Liver (tissue), 9 donors: ENCODE data around the gene CROCC2. TPM values are rescaled to one million over a fixed set of nuclear protein-coding genes. Genes with fewer than 3 reads are reported as not detected.
A peak's percentile ranks its signal among the peaks of the same experiment; 100 is the strongest.

ENCODE experiments used
- DNase-seq: peaks from one replicate; pipeline ENCODE4 v3.0.0-alpha.2; 2017; ENCODE audit warnings: low spot score
- H3K27ac ChIP-seq, 2 donors: one replicate each; pipeline ENCODE4 v1.7.0; 2013; ENCODE audit warnings: inconsistent platforms in 2 of 2, low read length in 2 of 2, control low read depth in 1 of 2, low read depth in 1 of 2, mild to moderate bottlenecking in 1 of 2
- H3K27me3 ChIP-seq, 4 donors: one replicate each; pipeline versions ENCODE4 v1.6.1 to v1.7.0; 2013; ENCODE audit warnings: low read length in 3 of 4, inconsistent platforms in 1 of 4, mild to moderate bottlenecking in 1 of 4, moderate library complexity in 1 of 4; ENCODE audit not compliant: control insufficient read depth in 4 of 4, insufficient read depth in 4 of 4
- H3K36me3 ChIP-seq, 4 donors: one replicate each; pipeline versions ENCODE4 v1.6.1 to v1.7.0; 2013; ENCODE audit warnings: low read length in 3 of 4, mild to moderate bottlenecking in 3 of 4, low read depth in 1 of 4, moderate library complexity in 1 of 4; ENCODE audit not compliant: control insufficient read depth in 4 of 4, insufficient read depth in 3 of 4
- H3K4me1 ChIP-seq, 4 donors: one replicate each; pipeline versions ENCODE4 v1.6.1 to v1.7.0; 2013; ENCODE audit warnings: low read length in 3 of 4, mild to moderate bottlenecking in 3 of 4, moderate library complexity in 1 of 4; ENCODE audit not compliant: control insufficient read depth in 4 of 4, insufficient read depth in 4 of 4
- H3K4me3 ChIP-seq, 3 donors: one replicate each; pipeline versions ENCODE4 v1.6.1 to v1.7.0; 2013; ENCODE audit warnings: low read length in 3 of 3, control low read depth in 1 of 3, low read depth in 1 of 3, mild to moderate bottlenecking in 1 of 3
- H3K9ac ChIP-seq, 2 donors: one replicate each; pipeline ENCODE4 v1.7.0; 2013; ENCODE audit warnings: low read length in 2 of 2, mild to moderate bottlenecking in 2 of 2, moderate library complexity in 2 of 2, control low read depth in 1 of 2, low read depth in 1 of 2
- H3K9me3 ChIP-seq, 4 donors: one replicate each; pipeline versions ENCODE4 v1.6.1 to v1.7.0; 2013; ENCODE audit warnings: low read length in 3 of 4; ENCODE audit not compliant: control insufficient read depth in 4 of 4
- ATF3 ChIP-seq: IDR thresholded peaks from 2 replicates; pipeline ENCODE4 v1.6.1; 2016; ENCODE audit warnings: antibody characterized with exemption
- CTCF ChIP-seq: fragments of 150-350 bp; IDR thresholded peaks from 2 replicates; pipeline ENCODE4 v1.5.1; 2017; ENCODE audit warnings: improper control_type of control experiment, low read depth, low read length; ENCODE audit not compliant: missing input control
- EGR1 ChIP-seq, 2 donors: IDR thresholded peaks; 2 replicates each; pipeline ENCODE4 v1.6.1; 2016 to 2018; ENCODE audit warnings: antibody characterized with exemption in 2 of 2, low read depth in 2 of 2
- FOXA1 ChIP-seq: IDR thresholded peaks from 2 replicates; pipeline ENCODE4 v1.6.1; 2016; ENCODE audit warnings: antibody characterized with exemption
- FOXA2 ChIP-seq: IDR thresholded peaks from 2 replicates; pipeline ENCODE4 v1.6.1; 2016; ENCODE audit warnings: antibody characterized with exemption
- GABPA ChIP-seq, 2 donors: IDR thresholded peaks in 1 of 2; conservative IDR thresholded peaks in 1 of 2; 2 replicates each; pipeline ENCODE4 v1.6.1; 2016; ENCODE audit warnings: antibody characterized with exemption in 2 of 2, mild to moderate bottlenecking in 1 of 2, moderate library complexity in 1 of 2
- HNF4A ChIP-seq, 2 donors: conservative IDR thresholded peaks; 2 replicates each; pipeline ENCODE4 v1.6.1; 2016; ENCODE audit warnings: antibody characterized with exemption in 2 of 2, mild to moderate bottlenecking in 2 of 2
- HNF4G ChIP-seq: IDR thresholded peaks from 2 replicates; pipeline ENCODE4 v1.6.1; 2016; ENCODE audit warnings: antibody characterized with exemption
- JUND ChIP-seq, 2 donors: IDR thresholded peaks; 2 replicates each; pipeline ENCODE4 v1.6.1; 2016; ENCODE audit warnings: antibody characterized with exemption in 2 of 2
- MAX ChIP-seq: IDR thresholded peaks from 2 replicates; pipeline ENCODE4 v1.6.1; 2016; ENCODE audit warnings: antibody characterized with exemption
- NR2F2 ChIP-seq: IDR thresholded peaks from 2 replicates; pipeline ENCODE4 v1.6.1; 2016; ENCODE audit warnings: antibody characterized with exemption
- REST ChIP-seq: IDR thresholded peaks from 2 replicates; pipeline ENCODE4 v1.6.1; 2016; ENCODE audit warnings: antibody characterized with exemption, mild to moderate bottlenecking
- RXRA ChIP-seq, 2 donors: IDR thresholded peaks; 2 replicates each; pipeline ENCODE4 v1.6.1; 2017 to 2018; ENCODE audit warnings: antibody characterized with exemption in 2 of 2, mild to moderate bottlenecking in 1 of 2
- SP1 ChIP-seq: IDR thresholded peaks from 2 replicates; pipeline ENCODE4 v1.6.1; 2018; ENCODE audit warnings: antibody characterized with exemption, mild to moderate bottlenecking
- TAF1 ChIP-seq: conservative IDR thresholded peaks from 2 replicates; pipeline ENCODE4 v1.6.1; 2016; ENCODE audit warnings: antibody characterized with exemption, mild to moderate bottlenecking
- YY1 ChIP-seq: IDR thresholded peaks from 2 replicates; pipeline ENCODE4 v1.6.1; 2016; ENCODE audit warnings: antibody characterized with exemption, mild to moderate bottlenecking
- WGBS: extraction: QIAGEN DNeasy Blood & Tissue Kit; methylation state at CpG from one replicate; pipeline ENCODE4 v1.1.7; 2013; 5-methylcytosine and 5-hydroxymethylcytosine counted together
- polyA plus RNA-seq, 2 donors: library from polyadenylated mRNA; stranded (reverse) in 1 of 2; unstranded in 1 of 2; fragments of 200-250 nt in 1 of 2; fragments of >200 nt in 1 of 2; fragmentation: Nextera tagmentation in 1 of 2; extraction: Ambion mirVana in 1 of 2; gene quantifications; one replicate each; pipeline versions ENCODE4 v1.2.1 to v1.2.3, GENCODE V29; 2013 to 2015
- total RNA-seq, 2 donors: library from RNA; depleted of rRNA; stranded (reverse); fragments of >200 nt; gene quantifications; one replicate each; pipeline ENCODE4 v1.2.3, GENCODE V29; 2014
- donor health status: healthy.
- donor health status: healthy.
- donor health status: healthy.
- donor health status: healthy.
- donor health status: healthy.

The CROCC2 gene
- total and polyA plus RNA-seq, 4 donors, result under 0.01 to 0.13 (median 0.05) TPM

GRCh38 chr2:240966906-240967680, 61.0 kb downstream of the CROCC2 start:
- no peak for DNase-seq

GRCh38 chr2:240967681-240968621, 61.8 kb downstream of the CROCC2 start:
- H3K36me3 ChIP-seq, result no peaks in the 10 kb centered on the region
- TF ChIP-seq GABPA (IDR thresholded peaks at IDR 0.05 in 1 of 2, conservative IDR thresholded peaks at IDR 0.05 in 1 of 2) (no peak), SP1 (no peak), YY1 (no peak), HNF4G (no peak)
- no peak overlapping the region for H3K27ac ChIP-seq
- H3K4me3 ChIP-seq, result no peak overlapping the region
- no peaks in the 10 kb centered on the region for H3K9me3 ChIP-seq
- H3K9ac ChIP-seq, result no peak overlapping the region
- H3K27me3 ChIP-seq, result no peaks in the 10 kb centered on the region
- 95% methylated on average over 34 of the region's 34 CpGs for WGBS
- DNase-seq, result no peak
- H3K4me1 ChIP-seq, result peaks cover 3 to 22% (median 13%) of the 10 kb centered on the region in 4 donors

More at GRCh38 chr2:240966906-240967680, 61.0 kb downstream of the CROCC2 start:
- Histone ChIP-seq H3K9ac (no peak overlapping the region), H3K27me3 (no peaks in the 10 kb centered on the region), H3K4me3 (peak overlapping the region in 1 of 3 donors; percentile 1), H3K27ac (no peak overlapping the region), H3K36me3 (no peaks in the 10 kb centered on the region), H3K9me3 (no peaks in the 10 kb centered on the region), H3K4me1 (peaks cover 0 to 25% (median 11%) of the 10 kb centered on the region in 4 donors)
- 86% methylated on average over 32 of the region's 32 CpGs for WGBS
- TF ChIP-seq FOXA2, result no peak
- no peak for TF ChIP-seq CTCF
- no peak for TF ChIP-seq YY1
- no peak for TF ChIP-seq HNF4G
- TF ChIP-seq SP1, result no peak
- no peak for TF ChIP-seq HNF4A (conservative IDR thresholded peaks at IDR 0.05)
- no peak for TF ChIP-seq ATF3
- no peak for TF ChIP-seq FOXA1

- Histone ChIP-seq H3K36me3 (no peaks in the 10 kb centered on the region), H3K9me3 (no peaks in the 10 kb centered on the region), H3K27ac (no peak overlapping the region), H3K9ac (no peak overlapping the region), H3K4me3 (no peak overlapping the region), H3K4me1 (peaks cover 7 to 27% (median 19%) of the 10 kb centered on the region in 4 donors), H3K27me3 (no peaks in the 10 kb centered on the region)
- 71% methylated on average over 15 of the region's 15 CpGs for WGBS
- DNase-seq, result no peak
- TF ChIP-seq FOXA1 (no peak), REST (no peak), NR2F2 (peak; percentile 9), SP1 (peak; percentile 23), RXRA (IDR thresholded peaks at IDR 0.05) (peak in 1 of 2 donors; percentile 43), MAX (no peak), EGR1 (IDR thresholded peaks at IDR 0.05; ENCODE audit: low read depth in 2 of 2) (no peak), FOXA2 (no peak), TAF1 (no peak), HNF4A (conservative IDR thresholded peaks at IDR 0.05) (peak in 1 of 2 donors; percentile 58), HNF4G (no peak), YY1 (no peak), GABPA (IDR thresholded peaks at IDR 0.05 in 1 of 2, conservative IDR thresholded peaks at IDR 0.05 in 1 of 2) (no peak), ATF3 (no peak), JUND (IDR thresholded peaks at IDR 0.05) (no peak)
Measured at GRCh38 chr2:240968731-240969624, 62.8 kb downstream of the CROCC2 start.
